SK-N-DZ (cell line): ENCODE data around the gene TNPO3.
A peak's percentile ranks its signal among the peaks of the same experiment; 100 is the strongest.

Experiments
- DNase-seq: peaks from one replicate; pipeline ENCODE4 v3.0.0-alpha.2; 2015; ENCODE audit warnings: low spot score
- small RNA-seq, 2 experiments: library from RNA; depleted of rRNA; stranded (forward); fragments of <200 nt; gene quantifications; one replicate each; pipeline ENCODE3, GENCODE V24; 2014

TNPO3 gene

DNA sequence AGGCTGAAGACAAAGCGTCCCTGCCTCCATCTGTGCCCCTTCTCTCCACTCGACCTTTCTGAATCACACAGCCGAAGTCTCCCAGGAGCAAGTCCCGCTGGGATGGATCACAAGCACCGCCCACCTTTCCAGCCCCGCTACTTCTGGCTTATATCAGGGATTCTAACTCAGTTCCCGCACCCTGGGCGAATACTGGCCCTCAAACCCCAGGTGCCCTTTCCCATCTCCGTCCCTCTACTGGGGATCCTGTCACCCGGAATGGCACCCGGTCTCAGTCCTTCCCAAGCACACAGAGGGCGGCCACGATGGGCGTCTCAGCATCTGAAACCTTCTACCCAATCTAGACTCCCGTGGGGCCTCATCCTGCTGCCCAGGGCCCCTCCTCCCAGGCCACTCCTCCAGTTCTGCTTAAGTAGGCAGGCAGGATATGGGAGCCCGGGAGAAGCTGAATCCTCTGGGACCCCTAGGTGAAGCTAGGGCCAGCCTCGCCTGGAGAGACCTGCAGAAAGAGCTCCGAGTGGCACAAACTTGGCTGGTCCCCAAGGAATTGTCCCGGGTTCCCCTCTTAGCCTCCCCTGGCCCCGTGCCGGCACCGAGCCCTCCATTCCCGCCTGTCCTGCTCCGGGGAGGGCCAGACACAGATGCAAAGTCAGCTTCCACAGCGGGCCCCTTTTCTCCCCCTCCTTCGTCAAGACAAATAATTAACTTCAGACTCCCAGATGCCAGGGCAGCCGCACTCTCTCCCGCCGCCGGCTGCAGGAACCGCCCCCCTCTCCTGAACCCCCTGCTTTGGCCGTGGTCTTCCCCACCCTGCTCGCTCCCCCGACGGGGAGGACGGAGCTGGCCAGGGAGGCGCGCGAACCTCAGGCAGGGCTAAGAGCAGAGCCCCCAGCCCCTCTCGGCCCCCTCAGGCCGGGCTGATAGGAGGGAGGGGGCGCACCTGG is 145.0 kb downstream of the TNPO3 start:
- DNase-seq = peak; percentile 92

DNA sequence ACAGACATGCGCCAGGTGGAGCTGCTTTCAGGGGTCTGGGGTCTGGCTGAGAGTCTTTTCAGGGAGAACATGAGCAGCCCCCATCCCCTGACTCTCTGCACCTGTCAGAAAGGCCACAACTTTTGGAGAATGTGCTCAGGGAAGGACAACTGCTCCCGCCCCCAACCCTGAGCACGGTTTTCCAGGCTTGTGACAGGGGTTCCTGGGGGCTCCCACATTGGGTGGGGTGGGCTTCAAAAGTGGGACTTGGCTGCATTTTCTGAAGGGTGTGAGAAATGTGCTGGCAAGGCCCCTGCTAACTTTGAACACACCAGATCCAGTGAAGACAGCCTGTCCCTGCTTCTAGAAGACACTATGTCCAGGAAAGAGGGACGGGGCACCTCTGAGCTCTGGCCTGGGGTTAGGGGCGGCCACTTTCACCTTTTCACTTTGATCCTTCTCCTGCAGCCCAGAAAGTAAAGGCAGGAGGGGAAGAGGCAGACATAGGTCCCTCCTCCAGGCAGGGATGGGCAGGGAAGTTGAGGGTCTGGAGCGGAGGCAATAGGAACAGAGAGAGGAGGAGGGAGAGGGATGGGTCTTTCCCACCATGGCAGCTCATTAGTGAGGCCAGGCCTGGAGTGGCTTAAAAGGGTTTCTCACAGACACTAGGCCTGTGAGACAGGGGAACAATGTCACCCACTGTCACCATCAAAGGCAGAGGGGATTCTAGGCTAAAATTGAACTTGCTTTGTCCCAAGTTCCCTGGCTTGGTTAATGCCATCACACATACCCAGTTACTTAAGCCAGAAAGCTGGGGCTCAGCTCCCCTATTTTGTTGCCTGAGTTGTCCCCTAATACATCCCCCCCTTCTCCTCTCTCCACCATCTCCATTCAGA is 145.9 kb downstream of the TNPO3 start:
- peak; percentile 41 for DNase-seq

DNA sequence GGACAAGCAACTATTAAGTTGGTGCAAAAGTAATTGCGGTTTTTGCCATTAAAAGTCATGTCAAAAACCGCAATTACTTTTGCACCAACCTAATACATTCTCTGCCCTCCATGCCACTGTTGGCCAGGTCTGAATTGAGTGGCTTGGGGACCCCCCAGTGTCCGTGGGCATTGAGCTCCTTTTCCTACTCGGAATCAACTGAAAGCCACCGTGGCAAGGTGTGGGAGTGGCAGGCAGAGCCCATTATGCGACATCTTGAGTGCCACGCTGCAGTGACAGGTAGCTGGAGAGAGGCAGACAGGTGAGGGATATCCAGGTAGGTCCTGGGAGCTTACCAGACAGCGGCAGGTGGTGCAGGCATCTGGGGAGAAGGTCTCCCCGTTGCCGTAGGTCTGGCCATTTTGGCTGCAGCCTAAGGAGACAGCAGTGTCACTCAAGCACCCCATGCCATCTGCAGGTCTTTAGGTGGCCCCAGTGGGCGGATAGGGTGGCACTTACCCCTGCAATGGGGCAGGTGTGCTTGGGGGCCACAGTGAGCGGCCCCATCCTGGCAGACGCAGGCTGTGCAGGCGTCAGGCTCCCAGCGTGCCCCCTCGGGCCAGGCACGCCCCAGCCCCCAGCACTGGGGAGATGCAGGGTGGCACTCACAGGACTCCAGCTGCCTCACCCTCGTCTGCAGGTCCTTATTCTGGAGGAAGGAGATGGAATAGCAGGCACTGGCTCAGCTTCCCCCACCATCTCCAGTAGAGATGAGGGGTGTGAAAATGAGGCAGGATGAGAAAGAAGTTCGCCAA is 147.9 kb downstream of the TNPO3 start:
- DNase-seq = no peak

GRCh38 chr7:128906001-128906765 is 148.7 kb downstream of the TNPO3 start:
- DNase-seq = no peak

GRCh38 chr7:128904381-128905197 is 150.3 kb downstream of the TNPO3 start:
- DNase-seq = peak; percentile 62

Small RNAs within 50 kb of the gene (small RNA-seq; reads per million reads assigned to genes)
- gene RN7SL306P = 0 to 1.4 reads per million in 2 experiments
